HL-60 (cell line): ENCODE results near the gene M1AP.

Source experiments
- DNase-seq, 2 experiments: peaks; one replicate each; pipeline ENCODE4 v3.0.0-alpha.2; 2010 to 2020; ENCODE audit warnings: low read depth in 1 of 2, low spot score in 1 of 2
- H3K27ac ChIP-seq: fragments of 250-450 bp; sonication (Bioruptor Pico); replicated peaks from 2 replicates; pipeline ENCODE4 v1.5.1; 2020; ENCODE audit warnings: mild to moderate bottlenecking, moderate library complexity
- H3K27me3 ChIP-seq: fragments of 250-450 bp; sonication (Bioruptor Pico); 2 replicates; pipeline ENCODE4 v1.5.1; 2021; ENCODE audit warnings: mild to moderate bottlenecking, moderate library complexity; ENCODE audit not compliant: insufficient read depth, poor library complexity, severe bottlenecking
- H3K4me3 ChIP-seq: replicated peaks from 2 replicates; pipeline ENCODE4 v1.5.1; 2011; ENCODE audit warnings: mild to moderate bottlenecking, control low read depth, low read length; ENCODE audit not compliant: insufficient read depth
- CTCF ChIP-seq: IDR thresholded peaks from one replicate; pipeline ENCODE4 v1.5.1; 2011; ENCODE audit warnings: low read length, control low read depth, inconsistent platforms; ENCODE audit not compliant: insufficient read depth
- GABPA ChIP-seq: IDR thresholded peaks from 2 replicates; pipeline ENCODE4 v1.6.1; 2012; ENCODE audit warnings: low read depth
- POLR2AphosphoS5 ChIP-seq: IDR thresholded peaks from 2 replicates; pipeline ENCODE4 v1.6.1; 2012; ENCODE audit warnings: low read depth
- SPI1 ChIP-seq: IDR thresholded peaks from 2 replicates; pipeline ENCODE4 v1.6.1; 2012; ENCODE audit warnings: low read depth, mild to moderate bottlenecking, borderline replicate concordance
- TF ChIP-seq, protein P1 (sequence below): IDR thresholded peaks from 2 replicates; pipeline ENCODE4 v1.6.1; 2012; ENCODE audit warnings: low read depth; ENCODE audit not compliant: insufficient replicate concordance

The M1AP gene

GRCh38 chr2:74536166-74536950, 111.8 kb downstream of the M1AP start:
- Histone ChIP-seq H3K27ac (no peak overlapping the region), H3K4me3 (no peak overlapping the region), H3K27me3 (no peaks in the 10 kb centered on the region)
- DNase-seq = no peak
- TF ChIP-seq, protein P1, sequence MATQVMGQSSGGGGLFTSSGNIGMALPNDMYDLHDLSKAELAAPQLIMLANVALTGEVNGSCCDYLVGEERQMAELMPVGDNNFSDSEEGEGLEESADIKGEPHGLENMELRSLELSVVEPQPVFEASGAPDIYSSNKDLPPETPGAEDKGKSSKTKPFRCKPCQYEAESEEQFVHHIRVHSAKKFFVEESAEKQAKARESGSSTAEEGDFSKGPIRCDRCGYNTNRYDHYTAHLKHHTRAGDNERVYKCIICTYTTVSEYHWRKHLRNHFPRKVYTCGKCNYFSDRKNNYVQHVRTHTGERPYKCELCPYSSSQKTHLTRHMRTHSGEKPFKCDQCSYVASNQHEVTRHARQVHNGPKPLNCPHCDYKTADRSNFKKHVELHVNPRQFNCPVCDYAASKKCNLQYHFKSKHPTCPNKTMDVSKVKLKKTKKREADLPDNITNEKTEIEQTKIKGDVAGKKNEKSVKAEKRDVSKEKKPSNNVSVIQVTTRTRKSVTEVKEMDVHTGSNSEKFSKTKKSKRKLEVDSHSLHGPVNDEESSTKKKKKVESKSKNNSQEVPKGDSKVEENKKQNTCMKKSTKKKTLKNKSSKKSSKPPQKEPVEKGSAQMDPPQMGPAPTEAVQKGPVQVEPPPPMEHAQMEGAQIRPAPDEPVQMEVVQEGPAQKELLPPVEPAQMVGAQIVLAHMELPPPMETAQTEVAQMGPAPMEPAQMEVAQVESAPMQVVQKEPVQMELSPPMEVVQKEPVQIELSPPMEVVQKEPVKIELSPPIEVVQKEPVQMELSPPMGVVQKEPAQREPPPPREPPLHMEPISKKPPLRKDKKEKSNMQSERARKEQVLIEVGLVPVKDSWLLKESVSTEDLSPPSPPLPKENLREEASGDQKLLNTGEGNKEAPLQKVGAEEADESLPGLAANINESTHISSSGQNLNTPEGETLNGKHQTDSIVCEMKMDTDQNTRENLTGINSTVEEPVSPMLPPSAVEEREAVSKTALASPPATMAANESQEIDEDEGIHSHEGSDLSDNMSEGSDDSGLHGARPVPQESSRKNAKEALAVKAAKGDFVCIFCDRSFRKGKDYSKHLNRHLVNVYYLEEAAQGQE = no peak
- TF ChIP-seq POLR2AphosphoS5 (no peak), CTCF (no peak), GABPA (no peak), SPI1 (no peak)

DNA sequence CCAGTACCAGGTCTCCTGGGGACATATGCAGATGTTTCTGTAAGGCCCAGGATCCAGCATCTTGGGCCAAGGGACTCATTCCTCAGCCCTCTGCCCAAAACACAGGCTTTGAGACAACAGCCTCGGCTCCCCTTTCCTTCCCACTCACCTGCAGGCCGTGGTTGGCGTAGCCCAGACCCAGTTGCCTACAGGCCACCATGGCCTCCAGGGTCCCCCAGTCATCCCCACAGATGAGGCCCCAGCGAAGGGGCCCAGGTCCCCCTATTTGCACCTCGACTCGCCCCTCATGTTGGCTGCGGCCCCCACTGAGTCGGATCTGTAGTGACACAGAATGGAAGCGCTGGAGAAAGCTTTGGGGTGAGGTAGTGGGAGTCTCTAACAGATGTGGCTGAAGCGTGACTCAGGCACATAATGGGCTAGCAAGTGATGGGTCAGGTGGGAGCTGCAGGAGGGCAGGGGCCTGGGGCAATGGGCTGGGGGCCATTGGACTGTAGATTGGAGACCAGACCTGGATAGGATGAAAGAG, 112.6 kb downstream of the M1AP start:
- Histone ChIP-seq H3K27ac (no peak overlapping the region), H3K27me3 (no peaks in the 10 kb centered on the region), H3K4me3 (no peak overlapping the region)
- DNase-seq = no peak
- TF ChIP-seq GABPA (no peak), POLR2AphosphoS5 (no peak), SPI1 (no peak), CTCF (no peak)
- TF ChIP-seq, protein P1 = no peak

GRCh38 chr2:74534411-74534810, 113.7 kb downstream of the M1AP start:
- no peak overlapping the region for H3K27ac ChIP-seq
- DNase-seq = no peak
- H3K4me3 ChIP-seq = no peak overlapping the region
- H3K27me3 ChIP-seq = no peaks in the 10 kb centered on the region
- TF ChIP-seq POLR2AphosphoS5 (no peak), SPI1 (no peak)
- TF ChIP-seq, protein P1 = no peak
